Mammary epithelial cell (primary cell): ENCODE results near the gene IGF2.

Source experiments
- CTCF ChIP-seq, 2 donors: IDR thresholded peaks in 1 of 2; conservative IDR thresholded peaks in 1 of 2; 2 replicates each; pipeline ENCODE4 v1.5.1; 2011 to 2012; ENCODE audit warnings: inconsistent platforms in 2 of 2, low read length in 2 of 2, mild to moderate bottlenecking in 2 of 2, control low read depth in 1 of 2, low read depth in 1 of 2; ENCODE audit not compliant: insufficient read depth in 1 of 2; ENCODE audit errors: extremely low read depth in 1 of 2
- EZH2 ChIP-seq: IDR thresholded peaks from 2 replicates; pipeline ENCODE4 v1.6.1; 2012; ENCODE audit warnings: low read length, inconsistent platforms, borderline replicate concordance

- TF ChIP-seq CTCF (conservative IDR thresholded peaks at IDR 0.05 in 1 of 2, IDR thresholded peaks at IDR 0.05 in 1 of 2; ENCODE audit: extremely low read depth in 1 of 2, insufficient read depth in 1 of 2, low read depth in 1 of 2, low read length in 2 of 2) (no peak), EZH2 (no peak)
Observed at GRCh38 chr11:2093575-2094353, 45.4 kb downstream of the IGF2 start.
